Retinal pigment epithelial cell (primary cell): ENCODE results near the gene HOXD1.

Source experiments
- DNase-seq: peaks from one replicate; pipeline ENCODE4 v3.0.0-alpha.2; 2010; ENCODE audit warnings: low read depth
- H3K4me3 ChIP-seq: 2 replicates; pipeline ENCODE4 v1.5.1; 2011; ENCODE audit warnings: mild to moderate bottlenecking, low read length, control low read depth, moderate library complexity
- TF ChIP-seq, protein P1 (sequence below): conservative IDR thresholded peaks from 2 replicates; pipeline ENCODE4 v1.5.1; 2011; ENCODE audit warnings: low read depth, low read length, control low read depth, inconsistent platforms

The HOXD1 gene

DNA sequence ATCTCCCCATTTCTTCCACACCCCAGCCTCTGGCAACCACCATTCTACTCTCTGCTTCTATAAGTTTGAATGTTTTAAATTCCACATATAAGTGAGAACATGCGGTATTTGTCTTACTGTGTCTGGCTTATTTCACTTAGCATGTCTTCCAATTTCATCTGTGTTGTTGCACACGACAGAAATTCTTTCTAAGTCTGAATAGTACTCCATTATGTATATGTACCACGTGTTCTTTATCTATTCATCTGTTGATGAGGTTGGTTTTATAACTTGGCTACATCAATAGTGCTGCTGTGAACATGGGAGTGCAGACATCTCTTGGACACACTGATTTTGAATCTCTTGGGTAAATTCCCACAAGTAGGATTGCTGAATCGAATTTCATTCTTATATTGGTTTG, 49.0 kb downstream of the HOXD1 start:
- TF ChIP-seq, protein P1, sequence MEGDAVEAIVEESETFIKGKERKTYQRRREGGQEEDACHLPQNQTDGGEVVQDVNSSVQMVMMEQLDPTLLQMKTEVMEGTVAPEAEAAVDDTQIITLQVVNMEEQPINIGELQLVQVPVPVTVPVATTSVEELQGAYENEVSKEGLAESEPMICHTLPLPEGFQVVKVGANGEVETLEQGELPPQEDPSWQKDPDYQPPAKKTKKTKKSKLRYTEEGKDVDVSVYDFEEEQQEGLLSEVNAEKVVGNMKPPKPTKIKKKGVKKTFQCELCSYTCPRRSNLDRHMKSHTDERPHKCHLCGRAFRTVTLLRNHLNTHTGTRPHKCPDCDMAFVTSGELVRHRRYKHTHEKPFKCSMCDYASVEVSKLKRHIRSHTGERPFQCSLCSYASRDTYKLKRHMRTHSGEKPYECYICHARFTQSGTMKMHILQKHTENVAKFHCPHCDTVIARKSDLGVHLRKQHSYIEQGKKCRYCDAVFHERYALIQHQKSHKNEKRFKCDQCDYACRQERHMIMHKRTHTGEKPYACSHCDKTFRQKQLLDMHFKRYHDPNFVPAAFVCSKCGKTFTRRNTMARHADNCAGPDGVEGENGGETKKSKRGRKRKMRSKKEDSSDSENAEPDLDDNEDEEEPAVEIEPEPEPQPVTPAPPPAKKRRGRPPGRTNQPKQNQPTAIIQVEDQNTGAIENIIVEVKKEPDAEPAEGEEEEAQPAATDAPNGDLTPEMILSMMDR = no peak
- no peak overlapping the region for H3K4me3 ChIP-seq
- DNase-seq = no peak

DNA sequence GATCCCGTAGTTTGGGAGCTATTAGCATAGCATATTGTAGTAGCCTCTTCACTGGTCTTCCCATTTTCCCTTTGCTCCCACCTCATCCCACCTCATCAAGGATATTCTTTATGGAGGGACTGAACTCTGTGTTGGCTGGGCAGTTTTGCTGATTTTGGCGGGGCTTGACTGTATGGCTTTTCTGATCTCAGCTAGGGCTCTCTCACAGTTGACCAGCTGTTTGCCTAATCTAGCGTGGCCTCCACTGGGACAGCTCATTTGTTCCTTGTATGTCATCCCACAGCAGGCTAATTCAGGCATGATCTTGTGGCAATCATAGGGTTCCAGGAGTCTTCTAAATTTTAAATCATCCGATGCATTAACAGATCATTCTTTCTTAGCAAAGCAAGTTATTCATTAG, 50.6 kb downstream of the HOXD1 start:
- TF ChIP-seq, protein P1 = no peak
- DNase-seq = no peak
- no peak overlapping the region for H3K4me3 ChIP-seq

DNA sequence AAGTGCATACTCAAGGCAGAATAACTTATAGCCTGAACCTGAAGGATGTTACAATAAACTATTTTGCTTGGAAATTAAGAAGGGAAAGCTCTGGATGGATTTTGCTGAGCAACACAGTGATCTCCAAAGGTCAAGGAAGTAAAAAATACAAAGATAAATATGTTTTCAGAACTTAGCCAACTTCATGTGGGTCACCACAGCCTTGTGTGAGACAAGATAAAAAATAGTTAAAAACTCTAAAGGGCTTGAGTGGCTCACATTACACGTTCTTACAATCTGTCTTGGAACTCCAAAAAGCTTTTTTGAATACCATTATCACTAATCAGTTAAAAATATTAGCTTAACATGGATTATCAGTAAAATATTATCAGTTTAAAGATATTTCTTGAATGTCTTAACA, 51.8 kb downstream of the HOXD1 start:
- TF ChIP-seq, protein P1 = no peak
- DNase-seq = no peak
- H3K4me3 ChIP-seq = no peak overlapping the region
